Fibroblast of lung (primary cell): ENCODE data around the gene SLC6A19. TPM values are rescaled to one million over a fixed set of nuclear protein-coding genes. Genes with fewer than 3 reads are reported as not detected.

Experiments used
- DNase-seq, 2 donors: peaks; one replicate each; pipeline versions ENCODE4 v3.0.0 to v3.0.0-alpha.2; 2010; ENCODE audit warnings: low read depth in 2 of 2
- H2AFZ ChIP-seq: 2 replicates; pipeline ENCODE4 v1.5.1; 2012; ENCODE audit warnings: low read length, control low read depth, inconsistent platforms
- H3K27ac ChIP-seq: 2 replicates; pipeline ENCODE4 v1.5.1; 2011; ENCODE audit warnings: low read length, control low read depth; ENCODE audit not compliant: insufficient read depth
- H3K27me3 ChIP-seq: 2 replicates; pipeline ENCODE4 v1.5.1; 2011; ENCODE audit warnings: mild to moderate bottlenecking, low read length; ENCODE audit not compliant: control insufficient read depth, insufficient read depth
- H3K36me3 ChIP-seq: 2 replicates; pipeline ENCODE4 v1.5.1; 2011; ENCODE audit warnings: low read length; ENCODE audit not compliant: control insufficient read depth, insufficient read depth
- H3K4me1 ChIP-seq: 2 replicates; pipeline ENCODE4 v1.5.1; 2011; ENCODE audit warnings: low read length; ENCODE audit not compliant: control insufficient read depth, insufficient read depth; ENCODE audit errors: extremely low read depth
- H3K4me2 ChIP-seq: 2 replicates; pipeline ENCODE4 v1.5.1; 2011; ENCODE audit warnings: low read length, control low read depth; ENCODE audit not compliant: insufficient read depth; ENCODE audit errors: extremely low read depth
- H3K4me3 ChIP-seq, 4 experiments: fragments of 200-600 bp in 1 of 4; sonication (generic) in 1 of 4; replicated peaks in 1 of 4; 2 replicates each; pipeline ENCODE4 v1.5.1; 2011 to 2016; ENCODE audit warnings: low read length in 4 of 4, low read depth in 3 of 4, mild to moderate bottlenecking in 3 of 4, control low read depth in 2 of 4, inconsistent platforms in 1 of 4, mixed read lengths in 1 of 4; ENCODE audit not compliant: insufficient read depth in 1 of 4; ENCODE audit errors: control extremely low read depth in 1 of 4
- H3K79me2 ChIP-seq: 2 replicates; pipeline ENCODE4 v1.5.1; 2012; ENCODE audit warnings: mild to moderate bottlenecking, low read length, inconsistent platforms; ENCODE audit not compliant: control insufficient read depth, insufficient read depth
- H3K9ac ChIP-seq: 2 replicates; pipeline ENCODE4 v1.5.1; 2011; ENCODE audit warnings: mild to moderate bottlenecking, low read length, control low read depth; ENCODE audit not compliant: insufficient read depth
- H3K9me3 ChIP-seq: 2 replicates; pipeline ENCODE4 v1.5.1; 2012; ENCODE audit warnings: low read depth, low read length; ENCODE audit not compliant: control insufficient read depth, insufficient read depth
- H4K20me1 ChIP-seq: 2 replicates; pipeline ENCODE4 v1.5.1; 2011; ENCODE audit warnings: low read length; ENCODE audit not compliant: control insufficient read depth, insufficient read depth; ENCODE audit errors: extremely low read depth
- EZH2 ChIP-seq: IDR thresholded peaks from 2 replicates; pipeline ENCODE4 v1.5.1; 2012; ENCODE audit warnings: low read length, control low read depth, mild to moderate bottlenecking; ENCODE audit errors: missing control alignments
- polyA plus RNA-seq, 2 donors: library from polyadenylated mRNA; depleted of rRNA in 1 of 2; stranded (reverse) in 1 of 2; unstranded in 1 of 2; fragments of >200 nt; gene quantifications; 2 replicates each; pipeline ENCODE4 v1.2.1, GENCODE V29; 2011 to 2012; ENCODE audit warnings: missing spikeins in 1 of 2
- total RNA-seq: library from RNA; depleted of rRNA; stranded (reverse); fragments of >200 nt; gene quantifications from 2 replicates; pipeline ENCODE4 v1.2.1, GENCODE V29; 2014
- TF ChIP-seq, protein P1 (sequence below), 2 donors: IDR thresholded peaks in 1 of 2; conservative IDR thresholded peaks in 1 of 2; 1 replicate in 1 of 2; 2 replicates in 1 of 2; pipeline ENCODE4 v1.5.1; 2011 to 2012; ENCODE audit warnings: low read length in 2 of 2, control low read depth in 1 of 2, inconsistent platforms in 1 of 2, low read depth in 1 of 2, mild to moderate bottlenecking in 1 of 2

Gene SLC6A19
- total and polyA plus RNA-seq, 2 donors (not counting 1 experiment from before 2014, with no cell fraction given) = not detected

DNA sequence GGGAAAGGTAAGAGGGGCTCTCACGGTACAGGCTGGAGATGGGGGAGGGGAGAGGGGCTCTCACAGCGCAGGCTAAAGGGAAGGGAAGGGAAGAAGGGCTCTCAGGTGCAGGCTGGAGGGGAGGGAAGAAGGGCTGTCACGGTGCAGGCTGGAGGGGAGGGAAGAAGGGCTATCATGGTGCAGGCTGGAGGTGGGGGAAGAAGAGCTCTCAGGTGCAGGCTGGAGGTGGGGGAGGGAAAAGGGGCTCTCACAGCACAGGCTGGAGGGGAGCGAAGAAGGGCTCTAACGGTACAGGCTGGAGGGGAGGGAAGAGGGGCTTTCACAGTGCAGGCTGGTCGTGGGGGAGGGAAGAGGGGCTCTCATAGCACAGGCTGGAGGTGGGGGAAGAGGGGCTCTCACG lies 28.4 kb downstream of the SLC6A19 start:
- TF ChIP-seq, protein P1, sequence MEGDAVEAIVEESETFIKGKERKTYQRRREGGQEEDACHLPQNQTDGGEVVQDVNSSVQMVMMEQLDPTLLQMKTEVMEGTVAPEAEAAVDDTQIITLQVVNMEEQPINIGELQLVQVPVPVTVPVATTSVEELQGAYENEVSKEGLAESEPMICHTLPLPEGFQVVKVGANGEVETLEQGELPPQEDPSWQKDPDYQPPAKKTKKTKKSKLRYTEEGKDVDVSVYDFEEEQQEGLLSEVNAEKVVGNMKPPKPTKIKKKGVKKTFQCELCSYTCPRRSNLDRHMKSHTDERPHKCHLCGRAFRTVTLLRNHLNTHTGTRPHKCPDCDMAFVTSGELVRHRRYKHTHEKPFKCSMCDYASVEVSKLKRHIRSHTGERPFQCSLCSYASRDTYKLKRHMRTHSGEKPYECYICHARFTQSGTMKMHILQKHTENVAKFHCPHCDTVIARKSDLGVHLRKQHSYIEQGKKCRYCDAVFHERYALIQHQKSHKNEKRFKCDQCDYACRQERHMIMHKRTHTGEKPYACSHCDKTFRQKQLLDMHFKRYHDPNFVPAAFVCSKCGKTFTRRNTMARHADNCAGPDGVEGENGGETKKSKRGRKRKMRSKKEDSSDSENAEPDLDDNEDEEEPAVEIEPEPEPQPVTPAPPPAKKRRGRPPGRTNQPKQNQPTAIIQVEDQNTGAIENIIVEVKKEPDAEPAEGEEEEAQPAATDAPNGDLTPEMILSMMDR (conservative IDR thresholded peaks at IDR 0.05 in 1 of 2, IDR thresholded peaks at IDR 0.05 in 1 of 2; ENCODE audit: low read depth in 1 of 2, low read length in 2 of 2) = no peak
- TF ChIP-seq EZH2 = no peak
- Histone ChIP-seq H2AFZ (no peak overlapping the region), H3K9ac (no peak overlapping the region), H3K4me3 (no peak overlapping the region), H3K4me1 (no peaks in the 10 kb centered on the region), H3K27ac (no peak overlapping the region), H3K79me2 (no peaks in the 10 kb centered on the region), H4K20me1 (no peaks in the 10 kb centered on the region), H3K36me3 (no peaks in the 10 kb centered on the region), H3K4me2 (no peak overlapping the region), H3K27me3 (no peaks in the 10 kb centered on the region), H3K9me3 (no peaks in the 10 kb centered on the region)
- DNase-seq = no peak

GRCh38 chr5:1230551-1230950 lies 29.2 kb downstream of the SLC6A19 start:
- Histone ChIP-seq H3K36me3 (no peaks in the 10 kb centered on the region), H3K27ac (no peak overlapping the region), H3K4me2 (no peak overlapping the region), H3K4me1 (no peaks in the 10 kb centered on the region), H4K20me1 (no peaks in the 10 kb centered on the region), H3K9me3 (no peaks in the 10 kb centered on the region), H3K27me3 (no peaks in the 10 kb centered on the region), H3K4me3 (no peak overlapping the region), H3K9ac (no peak overlapping the region), H3K79me2 (no peaks in the 10 kb centered on the region), H2AFZ (no peak overlapping the region)
- no peak for DNase-seq
- TF ChIP-seq, protein P1 (conservative IDR thresholded peaks at IDR 0.05 in 1 of 2, IDR thresholded peaks at IDR 0.05 in 1 of 2; ENCODE audit: low read depth in 1 of 2, low read length in 2 of 2) = no peak
- TF ChIP-seq EZH2 = no peak

DNA sequence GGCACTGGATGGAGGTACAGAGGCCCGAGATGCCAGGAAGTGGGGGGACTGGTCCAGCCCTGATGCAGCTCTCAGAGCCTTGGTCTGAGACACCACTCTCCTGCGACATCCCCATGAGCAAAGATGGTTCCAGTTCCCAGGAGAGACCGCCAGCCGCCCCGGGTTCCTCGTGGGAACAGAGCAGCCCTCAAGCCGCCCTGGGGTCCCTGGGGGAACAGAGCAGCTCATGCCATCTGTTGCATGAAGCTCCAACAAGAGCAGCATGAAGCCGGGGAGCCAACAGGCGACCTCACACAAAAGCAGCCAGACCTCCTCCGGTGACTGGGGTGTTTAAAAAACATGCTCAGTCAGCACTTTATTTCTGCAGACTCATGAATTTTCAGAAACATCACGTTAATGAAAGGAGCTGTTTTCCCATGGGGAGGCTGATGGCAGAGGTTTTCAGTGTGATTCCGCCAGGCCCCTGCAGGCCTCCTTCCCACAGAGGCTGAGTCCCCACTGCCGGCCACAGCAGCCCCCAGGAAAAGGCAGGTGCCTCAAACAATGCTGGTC lies 30.0 kb downstream of the SLC6A19 start:
- no peak overlapping the region for H3K9ac ChIP-seq
- no peaks in the 10 kb centered on the region for H4K20me1 ChIP-seq
- no peak overlapping the region for H3K4me3 ChIP-seq
- H3K9me3 ChIP-seq = no peaks in the 10 kb centered on the region
- no peaks in the 10 kb centered on the region for H3K4me1 ChIP-seq
- H3K79me2 ChIP-seq = no peaks in the 10 kb centered on the region
- H3K27me3 ChIP-seq = no peaks in the 10 kb centered on the region
- no peak overlapping the region for H3K4me2 ChIP-seq
- no peak for DNase-seq
- H2AFZ ChIP-seq = no peak overlapping the region
- H3K27ac ChIP-seq = no peak overlapping the region
- TF ChIP-seq EZH2 = no peak
- no peaks in the 10 kb centered on the region for H3K36me3 ChIP-seq
